Activated CD4-positive, alpha-beta T cell treated with anti-CD3 and anti-CD28 coated beads for 48 hours (primary cell): Measurements from ENCODE around the gene MYO3B.
"Not testable (repeated sequence)": the region's sequence is repeated elsewhere in the genome, so short reads cannot be mapped to it uniquely, and the experiment has no call there.

ENCODE experiments used
- DNase-seq: peaks from one replicate; pipeline ENCODE4 v3.0.0-alpha.2; 2020

Gene MYO3B

GRCh38 chr2:170212625-170213280 lies 34.8 kb downstream of the MYO3B start:
- no peak for DNase-seq

GRCh38 chr2:170213281-170213625 lies 35.3 kb downstream of the MYO3B start:
- not testable (repeated sequence) for DNase-seq

- DNase-seq: no peak
Observed at GRCh38 chr2:170213651-170214050, 35.7 kb downstream of the MYO3B start.

GRCh38 chr2:170214309-170214948 lies 36.5 kb downstream of the MYO3B start:
- DNase-seq: no peak

GRCh38 chr2:170215021-170215420 lies 37.1 kb downstream of the MYO3B start:
- DNase-seq: no peak

GRCh38 chr2:170216428-170216827 lies 38.5 kb downstream of the MYO3B start:
- no peak for DNase-seq

- DNase-seq: no peak
Observed at GRCh38 chr2:170216981-170217380, 39.0 kb downstream of the MYO3B start.

GRCh38 chr2:170217778-170218251 lies 39.9 kb downstream of the MYO3B start:
- no peak for DNase-seq

- DNase-seq: no peak
Observed at GRCh38 chr2:170218456-170218855, 40.5 kb downstream of the MYO3B start.

- DNase-seq: no peak
Observed at GRCh38 chr2:170218931-170219330, 41.0 kb downstream of the MYO3B start.

GRCh38 chr2:170221317-170222288 lies 43.7 kb downstream of the MYO3B start:
- DNase-seq: no peak

GRCh38 chr2:170222298-170222697 lies 44.4 kb downstream of the MYO3B start:
- DNase-seq: no peak

- no peak for DNase-seq
Observed at GRCh38 chr2:170222842-170223241, 44.9 kb downstream of the MYO3B start.

GRCh38 chr2:170224692-170225294 lies 46.8 kb downstream of the MYO3B start:
- no peak for DNase-seq

GRCh38 chr2:170226216-170226615 lies 48.3 kb downstream of the MYO3B start:
- no peak for DNase-seq

GRCh38 chr2:170227507-170227947 lies 49.6 kb downstream of the MYO3B start:
- DNase-seq: no peak

- no peak for DNase-seq
Observed at GRCh38 chr2:170227951-170228350, 50.0 kb downstream of the MYO3B start.

GRCh38 chr2:170228429-170228828 lies 50.5 kb downstream of the MYO3B start:
- no peak for DNase-seq

- no peak for DNase-seq
Observed at GRCh38 chr2:170229125-170229524, 51.2 kb downstream of the MYO3B start.

- no peak for DNase-seq
Observed at GRCh38 chr2:170229744-170230143, 51.8 kb downstream of the MYO3B start.

- DNase-seq: peak; percentile 34
Observed at GRCh38 chr2:170235860-170236679, 58.1 kb downstream of the MYO3B start.

- no peak for DNase-seq
Observed at GRCh38 chr2:170236680-170237047, 58.7 kb downstream of the MYO3B start.
